NCI-H2171 treated with DMSO at 0.1 percent for 48 hours (cell line): ENCODE data around the gene NREP.

ENCODE experiments used
- DNase-seq: peaks from one replicate; lab custom pipeline; 2025; lab: John Stamatoyannopoulos, UW

NREP gene

DNA sequence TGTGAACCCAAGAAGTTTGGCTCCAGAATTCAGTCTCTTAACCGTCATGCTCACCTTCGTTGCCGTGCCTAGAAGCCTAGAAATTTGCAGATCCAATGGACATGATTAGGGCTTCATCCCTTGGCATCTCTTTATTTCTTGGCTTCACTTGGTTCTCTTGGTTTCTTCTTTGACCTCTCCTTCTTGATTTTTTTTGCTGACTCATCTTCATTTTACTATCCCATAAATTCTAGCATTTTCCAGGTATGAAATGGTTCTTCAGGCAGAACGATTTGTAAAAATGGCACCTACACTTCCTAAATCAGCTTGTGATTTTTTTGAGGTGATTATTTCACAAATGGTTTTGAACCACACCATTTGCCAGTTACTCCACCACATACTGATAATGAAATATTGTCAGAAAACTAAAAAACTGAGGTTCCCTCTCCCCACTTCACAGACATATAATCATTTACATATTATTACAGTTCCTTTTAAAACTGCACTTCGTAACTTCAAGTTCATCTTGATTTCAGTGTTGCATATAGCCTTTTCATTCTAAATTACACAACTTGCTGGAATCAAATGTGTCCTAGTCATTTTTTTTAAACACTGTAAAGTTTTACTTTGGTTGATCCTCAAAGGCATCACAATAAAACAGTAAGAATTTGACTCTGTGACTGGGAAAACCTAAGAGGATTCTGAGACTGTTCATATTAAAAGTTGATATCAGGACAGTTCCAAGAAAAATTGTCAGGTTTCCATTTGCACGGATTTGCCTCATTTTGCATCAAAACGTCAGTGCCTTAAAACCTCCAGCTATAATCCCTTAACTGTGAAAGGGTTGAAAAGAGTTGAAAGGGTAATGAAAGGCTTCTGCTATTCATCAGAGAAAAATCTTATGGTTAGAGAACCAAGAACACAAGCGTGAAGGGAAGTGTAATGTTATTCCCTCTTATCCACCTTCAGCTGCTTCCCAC is 8.9 kb upstream of the NREP start:
- DNase-seq: no peak

DNA sequence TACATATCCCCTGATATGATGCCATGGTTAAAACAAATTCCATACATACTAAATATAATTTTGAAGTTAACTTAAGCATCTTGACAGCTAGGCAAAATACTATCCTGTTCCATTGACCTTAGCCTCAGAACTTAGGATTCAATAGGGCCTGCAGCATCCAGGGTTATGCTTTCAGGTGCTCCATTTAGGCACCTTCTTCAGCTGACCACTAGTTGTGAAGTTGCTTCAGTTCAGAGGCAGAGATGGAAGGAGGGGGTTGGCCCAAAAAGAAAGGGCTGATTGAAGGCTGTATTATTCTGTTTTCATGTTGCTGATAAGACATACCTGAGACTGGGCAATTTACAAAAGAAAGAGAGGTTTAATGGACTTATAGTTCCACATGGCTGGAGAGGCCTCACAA is 7.0 kb upstream of the NREP start:
- DNase-seq: no peak

DNA sequence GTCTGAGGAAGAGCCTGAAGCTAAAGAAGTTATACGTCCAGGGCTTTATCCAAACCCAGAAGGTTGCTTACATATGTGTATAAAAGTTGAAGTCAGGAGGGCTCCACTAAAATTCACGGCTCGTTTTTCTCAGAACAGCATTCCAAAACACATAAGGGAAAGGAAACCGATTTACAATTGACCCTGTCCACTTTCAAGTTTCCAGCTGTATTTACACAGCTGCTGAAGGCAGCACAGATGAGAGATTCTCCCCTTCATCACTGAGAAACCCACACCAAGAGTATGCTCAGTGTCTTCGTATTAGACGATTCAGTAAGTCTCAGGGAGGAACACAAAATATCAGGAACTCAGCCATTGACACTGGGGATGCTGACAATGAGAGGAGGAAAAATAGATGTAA is 5.9 kb upstream of the NREP start:
- DNase-seq: no peak

DNA sequence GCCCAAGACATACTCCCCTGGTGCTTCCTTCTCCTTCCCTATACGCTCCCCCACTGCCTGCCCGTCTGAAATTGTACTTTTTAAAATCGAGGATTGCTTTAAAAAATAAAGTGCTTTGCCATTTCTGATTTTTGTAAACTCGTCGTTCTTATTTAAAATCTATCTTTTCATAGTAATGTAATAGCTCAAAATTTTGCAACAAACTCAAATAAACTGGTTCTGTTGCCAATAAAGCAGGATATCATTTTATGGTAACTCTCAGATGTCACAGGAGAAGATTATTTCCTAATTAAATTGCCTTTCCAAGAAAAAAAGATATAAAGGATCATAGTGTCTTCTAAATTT is 1.3 kb upstream of the NREP start:
- DNase-seq: no peak

- DNase-seq: peak; percentile 81
These were observed 625 bp upstream of the NREP start for GRCh38 chr5:111757355-111758283.

DNA sequence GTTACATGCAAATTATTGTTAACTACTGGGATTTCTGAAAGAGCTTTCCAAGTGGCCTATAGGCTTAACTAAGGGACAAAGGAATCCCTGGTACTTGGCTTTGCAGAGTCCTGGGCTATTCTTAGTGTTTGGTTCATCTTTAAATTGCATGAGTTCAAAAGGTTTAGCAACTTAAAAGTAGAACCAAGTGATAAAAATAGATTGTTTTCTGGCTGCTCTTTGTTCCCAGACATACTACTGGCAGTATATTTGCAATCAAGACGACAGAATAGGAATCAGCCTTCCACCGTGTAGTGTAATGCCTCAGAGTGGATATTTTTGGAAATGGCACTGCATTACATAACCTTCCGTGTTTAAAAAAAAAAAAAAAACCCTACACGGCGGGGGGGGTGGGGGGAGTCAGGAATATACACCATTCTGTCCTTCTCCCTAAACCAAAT is 1.0 kb downstream of the NREP start:
- peak; percentile 21 for DNase-seq

- no peak for DNase-seq
These were observed 1.6 kb downstream of the NREP start for GRCh38 chr5:111755345-111755941.

DNA sequence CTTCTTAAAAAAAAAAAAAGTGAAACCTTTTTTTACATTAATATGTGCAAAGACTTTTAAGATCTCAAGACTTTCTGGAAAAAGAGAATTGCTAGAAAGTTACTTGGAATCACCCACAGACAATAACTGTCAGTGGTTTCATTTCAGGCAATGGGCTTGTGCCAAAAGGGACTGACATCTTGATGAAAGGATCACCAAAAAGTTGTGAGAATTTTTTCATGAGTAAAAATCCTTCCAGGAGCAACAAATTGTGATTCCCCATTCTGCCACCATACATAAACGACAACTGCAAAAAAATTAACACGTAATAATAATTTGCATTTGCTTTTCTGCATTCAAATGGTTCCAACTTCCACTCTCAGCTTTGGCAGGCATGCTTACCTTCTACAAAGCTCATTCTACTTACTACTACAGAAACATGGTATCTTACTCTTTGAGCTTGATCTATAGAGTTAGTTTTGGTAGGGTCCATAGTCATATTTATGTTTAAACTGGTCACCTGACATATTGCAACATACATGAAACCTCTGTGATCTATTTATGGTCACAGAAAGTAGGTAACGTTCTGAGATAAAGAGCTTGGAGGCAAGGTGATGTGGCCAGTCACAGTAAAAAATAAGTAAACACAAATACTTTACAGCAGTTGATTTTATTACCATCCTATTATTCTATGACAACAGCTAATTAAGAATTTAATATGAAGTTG is 3.0 kb downstream of the NREP start:
- DNase-seq: no peak

DNA sequence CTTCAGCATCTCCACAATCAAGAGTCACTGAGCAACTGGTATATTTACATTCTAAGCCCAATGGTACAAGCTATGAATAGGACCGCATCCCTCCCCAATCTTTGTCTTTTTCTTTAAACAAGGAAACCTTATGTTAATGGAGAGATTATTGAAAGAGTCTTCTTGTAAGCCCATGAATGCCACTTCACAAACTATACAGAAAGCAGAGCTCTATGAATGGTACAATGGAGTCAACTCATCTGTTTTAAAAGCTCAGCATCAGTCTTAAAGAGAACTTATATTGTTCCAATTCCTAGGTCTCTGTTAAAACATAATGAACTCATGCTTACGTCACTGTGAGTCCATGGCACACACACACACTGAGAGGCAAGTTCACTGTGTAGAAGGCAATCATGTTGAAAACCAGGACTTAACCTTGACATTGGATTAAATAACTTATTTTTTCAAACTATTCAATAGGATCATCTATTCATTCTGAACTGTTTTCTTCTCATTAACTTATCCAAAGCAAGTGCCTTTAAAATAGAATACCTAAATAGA is 4.5 kb downstream of the NREP start:
- DNase-seq: no peak

GRCh38 chr5:111749303-111750026 is 7.5 kb downstream of the NREP start:
- no peak for DNase-seq

- no peak for DNase-seq
These were observed 8.7 kb downstream of the NREP start for GRCh38 chr5:111748304-111748763.

GRCh38 chr5:111747337-111747736 is 9.7 kb downstream of the NREP start:
- DNase-seq: no peak

GRCh38 chr5:111746791-111747190 is 10.2 kb downstream of the NREP start:
- no peak for DNase-seq

DNA sequence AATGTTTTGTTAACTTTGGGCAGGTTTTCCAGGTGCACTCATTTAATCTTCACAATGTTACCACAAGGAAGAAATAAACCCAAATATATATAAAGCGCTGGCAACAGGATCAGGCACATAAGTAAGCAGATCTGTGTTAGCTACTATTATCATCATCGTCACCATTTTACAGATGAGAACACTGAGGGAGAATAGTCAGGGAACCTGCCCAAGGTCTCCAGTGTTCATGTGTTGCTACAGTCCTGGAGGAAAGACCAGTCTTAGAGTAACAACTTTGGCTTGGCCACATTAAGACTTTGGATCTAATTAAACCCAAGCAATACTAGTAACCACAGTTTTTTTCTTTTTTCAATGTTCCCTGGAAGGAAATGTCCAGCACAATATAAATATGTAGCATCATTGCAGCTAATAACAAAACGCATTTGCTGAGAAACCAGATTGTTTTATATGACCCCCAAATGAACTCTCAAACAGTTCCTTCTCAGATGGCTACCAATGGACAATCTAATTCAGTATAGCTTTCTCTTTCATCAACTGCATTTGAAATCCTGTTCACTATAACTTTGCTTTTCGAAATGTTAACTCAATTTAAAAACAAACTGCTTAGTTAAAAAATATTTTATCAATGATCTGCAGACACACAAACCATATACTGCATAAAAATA is 11.8 kb downstream of the NREP start:
- DNase-seq: no peak

DNA sequence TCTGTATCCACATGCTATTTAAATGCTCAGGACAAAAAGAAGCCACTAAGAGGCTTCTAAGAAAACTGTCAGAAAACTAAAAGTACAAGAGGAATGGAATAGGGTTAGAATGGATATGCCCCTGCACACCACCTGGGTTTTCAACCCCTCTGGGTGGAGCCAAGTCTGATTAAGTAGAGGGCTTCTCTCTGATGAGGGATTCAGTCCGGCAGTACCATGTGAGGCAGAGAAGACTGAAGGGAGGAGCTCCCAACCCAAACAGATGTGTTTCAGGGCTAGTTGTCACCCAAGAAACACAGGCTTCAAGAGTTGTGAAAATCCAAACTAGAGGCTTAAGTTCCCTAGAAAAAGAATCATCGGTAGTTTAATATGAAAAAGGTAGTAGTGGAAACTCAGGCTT is 12.5 kb downstream of the NREP start:
- no peak for DNase-seq

- DNase-seq: no peak
These were observed 13.0 kb downstream of the NREP start for GRCh38 chr5:111743988-111744387.

- DNase-seq: no peak
These were observed 13.5 kb downstream of the NREP start for GRCh38 chr5:111743512-111743911.

GRCh38 chr5:111742177-111742994 is 14.6 kb downstream of the NREP start:
- DNase-seq: no peak

GRCh38 chr5:111741278-111741677 is 15.7 kb downstream of the NREP start:
- peak; percentile 84 for DNase-seq
